PC-3 (cell line): ENCODE results near the gene CAPZB. TPM values are rescaled to one million over a fixed set of nuclear protein-coding genes. Genes with fewer than 3 reads are reported as not detected.

ENCODE experiments used
- ATAC-seq: fragments of 200-7000 bp; cut with Tn5 transposase; 2 replicates; pipeline ENCODE4 v1.9.1; 2020; ENCODE audit warnings: mild to moderate bottlenecking, moderate library complexity
- BruUV-seq: library from RNA; stranded (reverse); fragments of 400-500 nt; replicated peaks from 2 replicates; lab custom pipeline; 2021; lab: Mats Ljungman, UMichigan
- CTCF ChIA-PET: fragments of 300-600 bp; sonication (Branson Sonifier 250); formaldehyde crosslinking; loops from one replicate; lab custom pipeline; 2022; ENCODE audit warnings: antibody characterized with exemption; lab: Charles Lee
- POLR2A ChIA-PET: fragments of 300-600 bp; sonication (Branson Sonifier 250); formaldehyde crosslinking; loops from one replicate; lab custom pipeline; 2022; ENCODE audit warnings: antibody characterized with exemption; ENCODE audit not compliant: unreplicated experiment; lab: Charles Lee
- DNase-seq: peaks from one replicate; pipeline ENCODE4 v3.0.0-alpha.2; 2015
- H2AFZ ChIP-seq: fragments of 300-600 bp; sonication (generic); 2 replicates; pipeline ENCODE4 v1.6.0; 2016; ENCODE audit warnings: antibody characterized with exemption, low read length
- H3F3A ChIP-seq: fragments of 300-600 bp; sonication (generic); one replicate; pipeline ENCODE4 v1.6.0; 2017; ENCODE audit warnings: antibody characterized with exemption, low read length, control low read depth, mild to moderate bottlenecking; ENCODE audit not compliant: unreplicated experiment
- H3K27ac ChIP-seq: fragments of 300-600 bp; sonication (generic); 2 replicates; pipeline ENCODE4 v1.5.1; 2016; ENCODE audit warnings: mild to moderate bottlenecking, low read length
- H3K27me3 ChIP-seq: fragments of 300-600 bp; sonication (generic); 2 replicates; pipeline ENCODE4 v1.6.1; 2016; ENCODE audit warnings: low read length, mixed read lengths
- H3K36me3 ChIP-seq: fragments of 300-600 bp; sonication (generic); 2 replicates; pipeline ENCODE4 v1.6.1; 2016; ENCODE audit warnings: low read depth, mixed run types, low read length, mixed read lengths
- H3K4me1 ChIP-seq: fragments of 300-600 bp; sonication (generic); 2 replicates; pipeline ENCODE4 v1.5.1; 2016; ENCODE audit warnings: low read length; ENCODE audit not compliant: insufficient read depth
- H3K4me2 ChIP-seq: fragments of 300-600 bp; sonication (generic); 2 replicates; pipeline ENCODE4 v1.6.0; 2016; ENCODE audit warnings: low read length
- H3K4me3 ChIP-seq: fragments of 300-600 bp; sonication (generic); 2 replicates; pipeline ENCODE4 v1.5.1; 2016; ENCODE audit warnings: mild to moderate bottlenecking, low read length, mixed read lengths
- H3K79me2 ChIP-seq: fragments of 300-600 bp; sonication (generic); 2 replicates; pipeline ENCODE4 v1.6.1; 2017; ENCODE audit warnings: low read length, mixed read lengths
- H3K9ac ChIP-seq: fragments of 300-600 bp; sonication (generic); 2 replicates; pipeline ENCODE4 v1.6.0; 2016; ENCODE audit warnings: mild to moderate bottlenecking, low read length
- H3K9me2 ChIP-seq: fragments of 300-600 bp; sonication (generic); replicated peaks from 2 replicates; pipeline ENCODE4 v1.6.1; 2016; ENCODE audit warnings: mixed run types, low read length, mixed read lengths
- H3K9me3 ChIP-seq: fragments of 300-600 bp; sonication (generic); 2 replicates; pipeline ENCODE4 v1.6.1; 2016; ENCODE audit warnings: low read length, mixed read lengths
- H4K20me1 ChIP-seq: fragments of 300-600 bp; sonication (generic); 2 replicates; pipeline ENCODE4 v1.6.1; 2016; ENCODE audit warnings: low read length, mixed read lengths
- CTCF ChIP-seq: fragments of 300-600 bp; sonication (generic); conservative IDR thresholded peaks from 2 replicates; pipeline ENCODE4 v1.5.1; 2017; ENCODE audit warnings: antibody characterized with exemption, low read depth, mild to moderate bottlenecking, low read length
- EZH2 ChIP-seq: fragments of 300-600 bp; sonication (generic); IDR thresholded peaks from one replicate; pipeline ENCODE4 v1.6.1; 2017; ENCODE audit warnings: antibody characterized with exemption, mild to moderate bottlenecking, low read length; ENCODE audit not compliant: unreplicated experiment
- EZH2phosphoT487 ChIP-seq: fragments of 300-600 bp; sonication (generic); IDR thresholded peaks from 2 replicates; pipeline ENCODE4 v1.6.1; 2018; ENCODE audit warnings: mild to moderate bottlenecking, antibody characterized with exemption, low read length, borderline replicate concordance
- intact Hi-C: fragments of 100-400 bp; cut with micrococcal nuclease; formaldehyde crosslinking; loops from 2 replicates; pipeline ENCODE4 v1.9.0; 2023
- total RNA-seq: library from RNA; depleted of rRNA; stranded (reverse); fragments of >200 nt; gene quantifications from 2 replicates; pipeline ENCODE4 v1.2.3, GENCODE V29; 2014

CAPZB gene
- total RNA-seq, 1 experiment from 2014 or later: 86.7 TPM

DNA sequence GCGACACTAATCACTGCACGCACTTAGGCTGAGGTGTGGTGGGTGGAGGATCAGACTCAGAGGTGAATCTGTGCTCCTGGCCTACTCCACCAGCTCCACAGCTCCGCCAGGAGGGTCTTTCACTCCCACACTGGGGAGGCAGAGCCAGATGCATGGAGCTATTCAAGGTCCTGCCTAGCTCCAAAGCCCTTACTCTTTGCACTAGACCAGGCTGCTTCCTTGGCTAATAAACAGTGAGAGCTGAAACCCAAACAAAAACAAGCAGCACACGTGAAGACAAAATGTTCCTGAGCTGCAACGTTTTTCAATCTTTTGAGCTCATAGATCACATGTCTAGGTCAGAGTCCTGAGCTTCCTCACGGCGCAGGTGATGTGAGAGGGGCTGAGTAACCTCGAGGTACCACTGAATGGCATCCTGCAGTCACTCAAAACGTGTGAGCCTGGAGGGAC is 19.2 kb downstream of the CAPZB start:
- Histone ChIP-seq H3K9me2 (no peaks in the 10 kb centered on the region), H3K36me3 (0 out of 2 replicates have a peak, but pooled peaks cover 3% of the 10 kb centered on the region), H3K4me2 (no peak overlapping the region), H3K27me3 (no peaks in the 10 kb centered on the region), H3K27ac (no peak overlapping the region), H3K9me3 (no peaks in the 10 kb centered on the region), H2AFZ (no peak overlapping the region), H4K20me1 (peaks cover 57% of the 10 kb centered on the region), H3K4me1 (peaks cover 31% of the 10 kb centered on the region), H3K4me3 (no peak overlapping the region), H3K9ac (no peak overlapping the region), H3K79me2 (peaks cover 96% of the 10 kb centered on the region), H3F3A (no peaks in the 10 kb centered on the region)
- ATAC-seq: no peak
- TF ChIP-seq EZH2phosphoT487 (no peak), CTCF (no peak), EZH2 (no peak)
- ChIA-PET CTCF (no interaction called here), POLR2A (interaction anchor here (0.6 kb wide), 1 partner anchor 38 kb away, joined by 3 read pairs; no protein-coding TSS in a partner anchor)
- BruUV-seq: no TSS peak
- intact Hi-C loops: no loop called here
- DNase-seq: no peak

- no peak overlapping the region for H2AFZ ChIP-seq
- H4K20me1 ChIP-seq: peaks cover 57% of the 10 kb centered on the region
- no peak overlapping the region for H3K4me3 ChIP-seq
- H3K27me3 ChIP-seq: no peaks in the 10 kb centered on the region
- no peak overlapping the region for H3K9ac ChIP-seq
- H3K4me2 ChIP-seq: no peak overlapping the region
- CTCF ChIA-PET: no interaction called here
- H3K36me3 ChIP-seq: 0 out of 2 replicates have a peak, but pooled peaks cover 3% of the 10 kb centered on the region
- POLR2A ChIA-PET: no interaction called here
- H3K9me3 ChIP-seq: no peaks in the 10 kb centered on the region
- DNase-seq (no peak), ATAC-seq (no peak)
- intact Hi-C loops: no loop called here
- H3K79me2 ChIP-seq: peaks cover 94% of the 10 kb centered on the region
- H3F3A ChIP-seq: no peaks in the 10 kb centered on the region
- H3K4me1 ChIP-seq: peaks cover 31% of the 10 kb centered on the region
- no peak overlapping the region for H3K27ac ChIP-seq
- TF ChIP-seq EZH2phosphoT487 (no peak), CTCF (no peak), EZH2 (no peak)
- no TSS peak for BruUV-seq
- no peaks in the 10 kb centered on the region for H3K9me2 ChIP-seq
These were observed 19.7 kb downstream of the CAPZB start for GRCh38 chr1:19465650-19466049.

- no peaks in the 10 kb centered on the region for H3K27me3 ChIP-seq
- H3K4me1 ChIP-seq: peaks cover 27% of the 10 kb centered on the region
- no peak overlapping the region for H2AFZ ChIP-seq
- no peaks in the 10 kb centered on the region for H3K9me2 ChIP-seq
- intact Hi-C loops: no loop called here
- peaks cover 92% of the 10 kb centered on the region for H3K79me2 ChIP-seq
- TF ChIP-seq EZH2 (no peak), EZH2phosphoT487 (no peak), CTCF (no peak)
- BruUV-seq: no TSS peak
- no peaks in the 10 kb centered on the region for H3F3A ChIP-seq
- H3K27ac ChIP-seq: no peak overlapping the region
- no peak for DNase-seq
- no peaks in the 10 kb centered on the region for H3K9me3 ChIP-seq
- H3K4me3 ChIP-seq: no peak overlapping the region
- H3K9ac ChIP-seq: no peak overlapping the region
- ChIA-PET POLR2A (interaction anchor here (0.5 kb wide), 1 partner anchor 53 kb away, joined by 4 read pairs; no protein-coding TSS in a partner anchor), CTCF (no interaction called here)
- H4K20me1 ChIP-seq: peaks cover 53% of the 10 kb centered on the region
- H3K36me3 ChIP-seq: 0 out of 2 replicates have a peak, but pooled peaks cover 3% of the 10 kb centered on the region
- ATAC-seq: no peak
- H3K4me2 ChIP-seq: no peak overlapping the region
These were observed 20.2 kb downstream of the CAPZB start for GRCh38 chr1:19465123-19465522.
